Skin epidermis (tissue), 12 donors: ENCODE data around the gene SEMA5A.
"Not testable (repeated sequence)": the region's sequence is repeated elsewhere in the genome, so short reads cannot be mapped to it uniquely, and the experiment has no call there.

ENCODE experiments used
- H3K27ac ChIP-seq, 21 experiments: fragments of 200-600 bp; sonication (generic) in 11 of 21; one replicate each; pipeline ENCODE4 v1.5.0; 2020; ENCODE audit warnings: mild to moderate bottlenecking in 3 of 21, inconsistent platforms in 2 of 21, moderate library complexity in 2 of 21
- H3K4me3 ChIP-seq, 7 experiments: fragments of 200-600 bp; sonication (generic) in 2 of 7; one replicate each; pipeline ENCODE4 v1.5.0; 2020; ENCODE audit warnings: inconsistent platforms in 2 of 7, mild to moderate bottlenecking in 2 of 7, moderate library complexity in 1 of 7

Gene SEMA5A

DNA sequence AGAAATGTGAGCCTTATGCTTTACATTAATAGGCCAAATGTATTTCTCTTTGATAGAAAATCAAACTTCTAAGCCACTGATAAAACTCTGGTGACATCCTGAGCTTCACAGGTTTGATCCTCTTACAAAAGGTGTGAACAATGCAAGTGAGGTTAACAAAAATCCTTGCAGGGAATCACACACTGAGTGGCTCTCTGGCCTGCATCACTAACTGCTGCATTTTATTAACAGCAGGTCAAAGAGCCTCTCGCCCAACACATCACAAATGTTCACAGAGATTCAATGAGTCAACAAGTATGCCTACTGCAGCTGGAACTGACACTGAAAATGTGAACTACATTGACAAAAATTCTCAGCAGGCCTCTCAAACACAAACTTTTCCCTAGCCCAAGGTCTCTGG, 122.3 kb downstream of the SEMA5A start:
- no peak overlapping the region for H3K4me3 ChIP-seq
- no peak overlapping the region for H3K27ac ChIP-seq

DNA sequence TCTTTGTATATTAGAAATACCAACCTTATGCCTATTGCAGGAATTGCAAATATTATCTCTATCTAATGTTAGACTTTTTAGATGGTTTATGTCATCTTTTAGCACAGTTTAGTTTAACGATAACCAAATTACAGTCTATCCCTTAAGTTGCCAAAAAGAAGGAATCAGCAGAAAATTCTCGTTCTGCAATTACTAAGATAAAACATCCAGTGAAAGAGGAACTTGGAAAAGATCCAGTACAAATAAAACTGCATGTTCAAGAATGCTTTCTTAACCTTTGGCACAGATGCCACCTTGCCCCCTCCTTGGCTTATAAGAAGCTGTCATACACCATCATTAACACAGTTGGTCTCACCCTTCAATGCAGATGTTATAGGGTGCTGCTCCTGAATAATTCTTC, 124.0 kb downstream of the SEMA5A start:
- no peak overlapping the region for H3K27ac ChIP-seq
- no peak overlapping the region for H3K4me3 ChIP-seq

DNA sequence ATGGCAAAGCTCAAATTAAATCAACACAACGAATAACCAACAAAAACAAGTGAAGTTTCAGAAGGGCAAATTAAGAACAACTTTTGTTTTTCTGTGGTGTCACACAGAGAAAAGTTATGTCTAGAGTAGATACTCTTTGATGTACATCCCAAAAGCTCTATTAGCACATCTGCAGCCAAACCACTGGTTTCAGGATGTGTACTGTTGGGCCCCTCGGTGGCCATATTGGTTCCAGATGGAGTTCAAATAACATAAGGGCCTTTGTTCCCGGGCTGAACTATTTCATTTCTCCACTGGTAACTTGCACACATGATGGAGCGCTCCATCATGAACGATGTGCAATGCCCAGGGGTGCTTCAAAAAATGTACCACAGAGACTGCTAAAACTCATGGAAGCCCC, 126.1 kb downstream of the SEMA5A start:
- Histone ChIP-seq H3K27ac (no peak overlapping the region), H3K4me3 (no peak overlapping the region)

- no peak overlapping the region for H3K4me3 ChIP-seq
- H3K27ac ChIP-seq: no peak overlapping the region
Measured at GRCh38 chr5:9415566-9415965, 130.3 kb downstream of the SEMA5A start.

DNA sequence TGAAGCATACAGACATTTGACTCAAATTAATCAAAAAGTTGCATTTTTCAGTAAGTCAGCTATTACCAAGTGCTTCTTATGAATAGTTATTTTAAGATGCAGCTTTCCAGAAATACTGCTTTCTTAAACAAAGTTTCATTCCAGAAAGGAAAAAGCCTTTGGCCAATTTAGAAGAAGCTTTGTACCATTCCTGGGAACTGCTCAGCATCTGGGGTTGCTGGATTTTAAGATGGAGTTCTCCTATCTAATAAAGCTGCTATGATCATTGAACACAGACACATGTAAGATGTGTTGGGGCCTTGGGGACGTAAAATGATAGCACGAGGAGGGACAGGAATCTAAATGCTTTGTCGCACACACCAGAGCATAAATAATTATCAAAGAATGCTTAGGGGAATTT, 130.8 kb downstream of the SEMA5A start:
- H3K4me3 ChIP-seq: no peak overlapping the region
- no peak overlapping the region for H3K27ac ChIP-seq

DNA sequence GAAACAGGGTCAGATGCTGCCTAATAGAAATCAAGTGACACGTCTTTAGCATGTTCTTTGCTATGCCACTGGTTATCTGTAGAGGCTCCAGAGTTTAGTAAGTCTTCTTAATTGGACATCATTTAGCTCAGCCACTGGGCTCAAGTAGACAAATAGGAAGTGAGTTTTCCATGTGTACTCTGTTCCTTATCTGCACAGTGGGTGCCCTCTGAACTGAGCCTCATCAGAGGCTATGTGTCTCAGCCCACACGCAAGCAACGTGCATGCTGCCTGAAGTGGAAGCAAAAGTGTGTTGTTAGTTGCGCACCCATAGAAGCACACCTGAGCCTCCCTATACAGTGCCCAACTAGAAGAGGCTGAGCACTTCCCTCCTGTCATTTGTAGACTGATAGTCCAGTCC, 134.7 kb downstream of the SEMA5A start:
- no peak overlapping the region for H3K27ac ChIP-seq
- no peak overlapping the region for H3K4me3 ChIP-seq

DNA sequence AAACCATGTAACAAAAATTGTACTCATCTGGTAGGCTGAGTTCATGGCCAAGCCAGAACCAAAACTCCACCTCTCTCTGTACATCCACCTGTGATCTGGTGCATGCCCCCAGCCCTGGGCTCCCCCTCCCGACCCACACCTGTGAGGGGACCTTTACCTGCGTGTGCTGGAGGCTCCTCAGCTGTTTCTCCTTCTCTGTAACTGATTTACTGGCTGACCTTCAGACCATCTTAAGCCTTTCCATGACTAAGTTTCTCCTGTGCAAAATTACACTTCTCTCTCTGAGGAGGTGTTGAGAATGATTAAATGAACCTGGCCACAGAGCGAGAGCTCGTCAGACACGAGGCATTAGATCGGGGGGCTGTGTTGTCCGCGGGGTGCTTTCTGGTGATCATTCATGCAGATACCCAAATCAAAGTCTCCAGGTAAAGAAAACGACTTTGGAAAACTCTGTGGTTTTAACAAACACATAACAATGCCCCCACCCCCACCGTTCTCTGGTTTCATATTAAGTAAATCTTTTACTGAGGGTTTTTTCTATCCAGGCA, 136.4 kb downstream of the SEMA5A start:
- Histone ChIP-seq H3K4me3 (no peak overlapping the region), H3K27ac (no peak overlapping the region)

- Histone ChIP-seq H3K4me3 (no peak overlapping the region), H3K27ac (no peak overlapping the region)
Measured at GRCh38 chr5:9408964-9409363, 136.9 kb downstream of the SEMA5A start.

DNA sequence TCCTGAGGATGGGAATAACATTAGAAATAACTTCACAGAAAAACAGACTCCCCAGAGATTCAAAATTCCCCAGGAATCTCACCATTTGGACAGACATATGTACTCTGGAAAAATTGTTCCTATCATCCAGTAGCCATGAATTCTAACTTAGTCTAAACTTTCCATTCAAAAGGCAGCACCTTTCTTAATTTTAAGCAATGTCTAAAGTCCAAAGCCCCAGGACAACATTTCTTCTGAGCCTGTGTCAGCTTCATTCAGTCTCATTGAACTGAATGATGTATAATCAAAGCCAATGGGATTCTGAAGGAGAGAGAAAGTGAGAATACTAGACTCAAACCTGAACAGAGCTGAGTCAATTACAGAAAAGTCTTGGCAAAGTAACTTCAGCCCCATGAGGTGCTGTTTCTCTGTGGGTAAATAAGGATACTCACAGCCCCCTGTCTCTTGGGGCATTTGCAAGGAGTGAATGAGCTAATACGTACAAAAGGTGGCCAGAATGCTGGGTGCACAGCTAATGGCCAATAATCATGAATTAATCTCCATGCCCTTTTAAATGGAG, 140.6 kb downstream of the SEMA5A start:
- Histone ChIP-seq H3K4me3 (no peak overlapping the region), H3K27ac (no peak overlapping the region)

- peak overlapping the region in 3 of 21 experiments; percentile 8 to 16 (median 9) for H3K27ac ChIP-seq
Measured at GRCh38 chr5:9401786-9402472, 143.9 kb downstream of the SEMA5A start.

DNA sequence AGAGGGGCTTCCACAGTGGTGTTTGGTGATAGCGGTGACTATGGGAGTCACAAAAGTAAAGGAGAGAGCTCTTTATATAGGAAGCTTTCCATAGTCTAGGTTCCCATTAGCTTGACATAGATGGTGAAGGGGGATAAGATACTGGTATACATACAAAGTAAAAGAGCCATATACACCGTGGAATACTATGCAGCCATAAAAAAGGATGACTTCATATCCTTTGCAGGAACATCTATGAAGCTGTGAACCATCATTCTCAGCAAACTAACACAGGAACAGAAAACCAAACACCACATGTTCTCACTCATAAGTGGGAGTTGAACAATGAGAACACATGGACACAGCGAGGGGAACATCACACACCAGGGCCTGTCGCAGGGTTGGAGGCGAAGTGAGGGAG, 146.1 kb downstream of the SEMA5A start:
- not testable (repeated sequence) for H3K4me3 ChIP-seq, H3K27ac ChIP-seq

More at GRCh38 chr5:9401786-9402472, 143.9 kb downstream of the SEMA5A start:
- no peak overlapping the region for H3K4me3 ChIP-seq

DNA sequence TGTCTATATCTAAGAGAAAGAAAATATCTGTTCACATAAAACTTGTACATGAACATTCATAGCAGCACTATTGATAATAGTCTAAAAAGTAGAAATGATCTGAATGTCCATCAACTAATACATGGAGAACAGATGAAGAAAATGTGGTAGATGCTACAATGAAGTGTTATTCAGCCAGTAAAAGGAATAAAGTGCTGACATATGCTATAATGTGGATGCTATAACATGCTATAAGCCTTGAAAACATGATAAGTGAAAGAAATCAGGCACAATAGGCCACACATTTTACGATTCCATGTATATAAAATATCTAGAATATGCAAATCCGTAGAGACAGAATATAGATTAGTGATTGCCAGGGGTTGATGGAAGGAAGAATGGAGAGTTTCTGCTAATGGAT, 146.8 kb downstream of the SEMA5A start:
- H3K27ac ChIP-seq: no peak overlapping the region

DNA sequence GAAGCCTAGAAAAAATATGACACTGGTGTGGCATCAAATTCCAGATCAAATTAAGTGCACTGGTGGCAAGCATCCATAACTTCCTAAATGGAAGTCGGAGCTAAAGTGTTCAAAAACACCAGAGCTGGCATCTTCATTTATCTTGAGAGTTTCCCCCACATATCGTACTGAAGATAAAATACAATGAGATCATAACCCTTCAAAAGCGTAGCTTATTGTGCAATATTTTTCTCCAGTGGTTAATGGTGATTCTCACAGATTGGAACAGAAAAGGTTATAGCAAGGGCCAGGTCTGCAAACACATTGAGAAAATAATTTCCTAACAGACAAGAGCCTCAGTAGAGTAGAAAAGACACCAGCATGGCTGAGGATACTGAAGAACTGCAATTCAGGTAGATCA, 147.6 kb downstream of the SEMA5A start:
- Histone ChIP-seq H3K4me3 (no peak overlapping the region), H3K27ac (no peak overlapping the region)

More for the DNA sequence above, 146.8 kb downstream of the SEMA5A start:
- no peak overlapping the region for H3K4me3 ChIP-seq

DNA sequence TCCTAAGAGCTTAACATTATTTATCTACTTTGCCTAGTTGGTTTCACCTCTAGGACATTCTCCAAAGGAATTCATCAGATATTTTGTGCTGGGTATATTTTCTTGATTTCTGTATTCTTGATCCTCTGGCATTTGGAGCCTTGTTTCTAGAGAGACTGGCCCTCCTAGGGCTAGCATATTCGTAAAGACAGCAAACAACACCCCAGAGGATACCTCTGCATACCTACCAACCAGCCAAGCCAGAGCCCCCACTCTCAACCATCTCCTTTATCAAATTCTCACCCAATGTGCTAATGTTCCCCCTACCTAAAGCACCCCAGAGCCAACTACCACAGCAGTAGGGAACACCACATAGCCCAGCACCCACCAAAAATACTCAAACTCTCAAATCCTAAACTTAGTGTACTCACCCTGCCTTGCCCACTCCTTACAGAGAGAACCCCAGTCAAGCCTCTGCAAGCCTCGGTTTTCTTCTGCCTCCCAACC, 149.5 kb downstream of the SEMA5A start:
- Histone ChIP-seq H3K27ac (no peak overlapping the region), H3K4me3 (no peak overlapping the region)

- no peak overlapping the region for H3K27ac ChIP-seq
- no peak overlapping the region for H3K4me3 ChIP-seq
Measured at GRCh38 chr5:9395706-9396105, 150.2 kb downstream of the SEMA5A start.

GRCh38 chr5:9394221-9394620, 151.7 kb downstream of the SEMA5A start:
- H3K4me3 ChIP-seq: no peak overlapping the region
- no peak overlapping the region for H3K27ac ChIP-seq

GRCh38 chr5:9392625-9393024, 153.2 kb downstream of the SEMA5A start:
- Histone ChIP-seq H3K4me3 (no peak overlapping the region), H3K27ac (no peak overlapping the region)

DNA sequence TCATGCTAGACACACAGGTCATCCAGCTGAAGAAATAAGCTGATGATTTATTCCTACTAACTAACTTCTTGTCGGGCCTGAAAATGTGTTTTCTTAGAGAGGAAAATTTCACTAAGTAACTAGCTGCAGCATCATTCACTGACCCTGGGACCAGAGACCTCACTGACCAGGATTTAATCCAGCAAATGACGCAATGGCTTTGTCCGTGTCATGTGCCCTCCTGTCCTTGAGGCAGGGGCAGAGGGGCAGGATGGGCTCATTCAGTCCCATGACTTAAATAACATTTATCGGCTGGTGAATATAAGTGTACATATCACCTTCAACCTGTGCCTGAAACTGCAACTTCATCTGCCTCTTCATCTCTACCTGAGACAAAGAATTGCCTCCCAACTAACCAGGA, 154.8 kb downstream of the SEMA5A start:
- no peak overlapping the region for H3K4me3 ChIP-seq
- H3K27ac ChIP-seq: no peak overlapping the region

DNA sequence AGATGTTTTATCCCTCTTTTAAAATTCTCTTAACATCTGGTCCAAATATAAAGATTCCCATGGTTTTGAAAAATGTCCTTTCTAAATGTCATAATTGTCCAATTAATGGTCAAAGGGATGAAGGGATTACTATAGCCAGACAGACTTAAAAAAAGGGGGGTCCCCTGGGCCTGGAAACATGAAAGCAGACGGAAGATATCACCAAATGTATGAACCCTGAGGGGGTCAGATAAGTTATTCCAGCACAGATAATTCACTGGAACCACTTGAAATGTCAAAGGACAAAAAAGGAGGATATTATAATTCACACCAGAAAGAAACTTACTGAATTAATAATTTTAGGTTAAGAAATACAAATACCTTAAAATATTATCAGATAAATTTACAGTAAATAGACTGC, 155.8 kb downstream of the SEMA5A start:
- Histone ChIP-seq H3K27ac (no peak overlapping the region), H3K4me3 (no peak overlapping the region)

GRCh38 chr5:9388941-9389674, 156.8 kb downstream of the SEMA5A start:
- H3K4me3 ChIP-seq: no peak overlapping the region
- H3K27ac ChIP-seq: no peak overlapping the region

GRCh38 chr5:9387879-9388278, 158.0 kb downstream of the SEMA5A start:
- no peak overlapping the region for H3K4me3 ChIP-seq
- no peak overlapping the region for H3K27ac ChIP-seq
